ENCODE results near the gene SIGLEC14. TPM values are rescaled to one million over a fixed set of nuclear protein-coding genes. Genes with fewer than 3 reads are reported as not detected.

Gene SIGLEC14
- total RNA-seq, 1 experiment from 2014 or later, result not detected

- CTCF ChIA-PET, result interaction anchor here (0.6 kb wide), 2 partner anchors 30 to 337 kb away, joined by 4 to 5 read pairs; partner anchors contain the start of gene ZNF614
- no peak for DNase-seq
These were observed 44.5 kb upstream of the SIGLEC14 start for GRCh38 chr19:51691074-51691583.

GRCh38 chr19:51690454-51691073 is 43.9 kb upstream of the SIGLEC14 start:
- peak overlapping the region; percentile 82 for H3K4me3 Mint-ChIP-seq (ENCODE audit: low read depth, unreplicated experiment)
- H3K27ac Mint-ChIP-seq (ENCODE audit: unreplicated experiment), result peak overlapping the region; percentile 72
- peaks cover 67% of the 10 kb centered on the region for H3K36me3 Mint-ChIP-seq (ENCODE audit: insufficient read depth, unreplicated experiment)
- no peaks in the 10 kb centered on the region for H3K9me3 Mint-ChIP-seq (ENCODE audit: low read depth, unreplicated experiment)
- H3K4me1 Mint-ChIP-seq (ENCODE audit: low read depth, unreplicated experiment), result peaks cover 55% of the 10 kb centered on the region
- TF ChIP-seq, protein P1, sequence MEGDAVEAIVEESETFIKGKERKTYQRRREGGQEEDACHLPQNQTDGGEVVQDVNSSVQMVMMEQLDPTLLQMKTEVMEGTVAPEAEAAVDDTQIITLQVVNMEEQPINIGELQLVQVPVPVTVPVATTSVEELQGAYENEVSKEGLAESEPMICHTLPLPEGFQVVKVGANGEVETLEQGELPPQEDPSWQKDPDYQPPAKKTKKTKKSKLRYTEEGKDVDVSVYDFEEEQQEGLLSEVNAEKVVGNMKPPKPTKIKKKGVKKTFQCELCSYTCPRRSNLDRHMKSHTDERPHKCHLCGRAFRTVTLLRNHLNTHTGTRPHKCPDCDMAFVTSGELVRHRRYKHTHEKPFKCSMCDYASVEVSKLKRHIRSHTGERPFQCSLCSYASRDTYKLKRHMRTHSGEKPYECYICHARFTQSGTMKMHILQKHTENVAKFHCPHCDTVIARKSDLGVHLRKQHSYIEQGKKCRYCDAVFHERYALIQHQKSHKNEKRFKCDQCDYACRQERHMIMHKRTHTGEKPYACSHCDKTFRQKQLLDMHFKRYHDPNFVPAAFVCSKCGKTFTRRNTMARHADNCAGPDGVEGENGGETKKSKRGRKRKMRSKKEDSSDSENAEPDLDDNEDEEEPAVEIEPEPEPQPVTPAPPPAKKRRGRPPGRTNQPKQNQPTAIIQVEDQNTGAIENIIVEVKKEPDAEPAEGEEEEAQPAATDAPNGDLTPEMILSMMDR (IDR thresholded peaks at IDR 0.05; ENCODE audit: unreplicated experiment), result no peak
- no peaks in the 10 kb centered on the region for H3K27me3 Mint-ChIP-seq (ENCODE audit: unreplicated experiment)
- intact Hi-C loops (cut with micrococcal nuclease; ENCODE audit: unreplicated experiment), result no loop called here
- DNase-seq, result peak; percentile 75
- CTCF ChIA-PET, result interaction anchor here (0.6 kb wide), 2 partner anchors 30 to 338 kb away, joined by 4 to 5 read pairs; partner anchors contain the start of gene ZNF614
- no TSS peak for BruUV-seq (replicated peaks)

More at GRCh38 chr19:51691074-51691583, 44.5 kb upstream of the SIGLEC14 start:
- H3K27me3 Mint-ChIP-seq (ENCODE audit: unreplicated experiment), result no peaks in the 10 kb centered on the region
- peaks cover 67% of the 10 kb centered on the region for H3K36me3 Mint-ChIP-seq (ENCODE audit: insufficient read depth, unreplicated experiment)
- peak overlapping the region; percentile 82 for H3K4me3 Mint-ChIP-seq (ENCODE audit: low read depth, unreplicated experiment)
- peak overlapping the region; percentile 25 for H3K27ac Mint-ChIP-seq (ENCODE audit: unreplicated experiment)
- no TSS peak for BruUV-seq (replicated peaks)
- H3K9me3 Mint-ChIP-seq (ENCODE audit: low read depth, unreplicated experiment), result no peaks in the 10 kb centered on the region
- intact Hi-C loops (cut with micrococcal nuclease; ENCODE audit: unreplicated experiment), result no loop called here
- TF ChIP-seq, protein P1 (IDR thresholded peaks at IDR 0.05; ENCODE audit: unreplicated experiment), result no peak
- H3K4me1 Mint-ChIP-seq (ENCODE audit: low read depth, unreplicated experiment), result peaks cover 55% of the 10 kb centered on the region

DNA sequence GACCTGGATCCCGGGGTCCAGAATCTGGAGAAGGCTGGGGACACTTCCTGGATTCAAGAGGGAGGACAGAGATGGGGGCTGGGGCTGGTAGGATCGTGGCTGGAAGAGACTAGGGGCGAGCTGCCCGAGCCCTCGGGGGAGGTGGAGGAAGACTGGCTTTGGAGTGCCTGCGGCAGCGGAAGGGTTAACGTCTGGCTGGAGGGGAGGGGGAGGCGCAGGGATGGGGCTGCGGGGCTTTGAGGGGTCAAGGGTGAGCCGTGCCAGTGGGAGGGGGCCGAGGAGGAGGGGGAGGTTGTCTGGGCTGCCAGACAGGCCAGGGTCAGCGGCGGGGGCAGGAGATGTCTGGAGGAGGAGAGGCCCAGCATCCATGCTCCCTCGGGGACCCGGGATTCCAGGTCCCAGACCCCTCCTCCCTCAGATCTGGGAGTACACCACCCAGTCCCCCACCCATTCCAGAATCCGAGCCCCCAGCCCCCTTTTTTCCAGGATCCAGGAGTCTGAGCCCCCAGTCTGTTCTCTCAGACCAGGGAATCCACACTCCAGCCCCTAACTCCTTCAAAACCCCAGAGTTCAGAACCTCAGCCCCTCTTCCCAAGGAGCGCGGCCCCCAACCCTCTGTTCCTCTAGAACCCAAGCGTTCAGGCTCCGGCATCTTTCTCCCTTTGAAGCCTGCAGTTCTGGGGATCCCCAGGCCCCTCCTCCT is 43.3 kb upstream of the SIGLEC14 start:
- Mint-ChIP-seq H3K4me1 (ENCODE audit: low read depth, unreplicated experiment) (peaks cover 55% of the 10 kb centered on the region), H3K9me3 (ENCODE audit: low read depth, unreplicated experiment) (peaks cover 1% of the 10 kb centered on the region), H3K4me3 (ENCODE audit: low read depth, unreplicated experiment) (peak overlapping the region; percentile 82), H3K36me3 (ENCODE audit: insufficient read depth, unreplicated experiment) (peaks cover 67% of the 10 kb centered on the region), H3K27me3 (ENCODE audit: unreplicated experiment) (no peaks in the 10 kb centered on the region), H3K27ac (ENCODE audit: unreplicated experiment) (peak overlapping the region; percentile 72)
- intact Hi-C loops (cut with micrococcal nuclease; ENCODE audit: unreplicated experiment), result no loop called here
- TF ChIP-seq, protein P1 (IDR thresholded peaks at IDR 0.05; ENCODE audit: unreplicated experiment), result no peak
- DNase-seq, result peak; percentile 41
- CTCF ChIA-PET, result no interaction called here
- BruUV-seq (replicated peaks), result TSS peak; percentile 62

GRCh38 chr19:51688671-51689571 is 42.3 kb upstream of the SIGLEC14 start:
- peak overlapping the region; percentile 82 for H3K4me3 Mint-ChIP-seq (ENCODE audit: low read depth, unreplicated experiment)
- TF ChIP-seq, protein P1 (IDR thresholded peaks at IDR 0.05; ENCODE audit: unreplicated experiment), result no peak
- no TSS peak for BruUV-seq (replicated peaks)
- H3K36me3 Mint-ChIP-seq (ENCODE audit: insufficient read depth, unreplicated experiment), result peaks cover 58% of the 10 kb centered on the region
- H3K4me1 Mint-ChIP-seq (ENCODE audit: low read depth, unreplicated experiment), result peaks cover 45% of the 10 kb centered on the region
- CTCF ChIA-PET, result interaction anchor here (0.5 to 1.6 kb wide), 12 partner anchors 10 to 350 kb away, joined by 3 to 8 read pairs (median 4); no protein-coding TSS in a partner anchor
- intact Hi-C loops (cut with micrococcal nuclease; ENCODE audit: unreplicated experiment), result no loop called here
- H3K9me3 Mint-ChIP-seq (ENCODE audit: low read depth, unreplicated experiment), result peaks cover 3% of the 10 kb centered on the region
- peak; percentile 96 for DNase-seq
- H3K27ac Mint-ChIP-seq (ENCODE audit: unreplicated experiment), result peak overlapping the region; percentile 71
- H3K27me3 Mint-ChIP-seq (ENCODE audit: unreplicated experiment), result no peaks in the 10 kb centered on the region
